ENCODE data around the gene DTNB.

- TF ChIP-seq, protein P1, sequence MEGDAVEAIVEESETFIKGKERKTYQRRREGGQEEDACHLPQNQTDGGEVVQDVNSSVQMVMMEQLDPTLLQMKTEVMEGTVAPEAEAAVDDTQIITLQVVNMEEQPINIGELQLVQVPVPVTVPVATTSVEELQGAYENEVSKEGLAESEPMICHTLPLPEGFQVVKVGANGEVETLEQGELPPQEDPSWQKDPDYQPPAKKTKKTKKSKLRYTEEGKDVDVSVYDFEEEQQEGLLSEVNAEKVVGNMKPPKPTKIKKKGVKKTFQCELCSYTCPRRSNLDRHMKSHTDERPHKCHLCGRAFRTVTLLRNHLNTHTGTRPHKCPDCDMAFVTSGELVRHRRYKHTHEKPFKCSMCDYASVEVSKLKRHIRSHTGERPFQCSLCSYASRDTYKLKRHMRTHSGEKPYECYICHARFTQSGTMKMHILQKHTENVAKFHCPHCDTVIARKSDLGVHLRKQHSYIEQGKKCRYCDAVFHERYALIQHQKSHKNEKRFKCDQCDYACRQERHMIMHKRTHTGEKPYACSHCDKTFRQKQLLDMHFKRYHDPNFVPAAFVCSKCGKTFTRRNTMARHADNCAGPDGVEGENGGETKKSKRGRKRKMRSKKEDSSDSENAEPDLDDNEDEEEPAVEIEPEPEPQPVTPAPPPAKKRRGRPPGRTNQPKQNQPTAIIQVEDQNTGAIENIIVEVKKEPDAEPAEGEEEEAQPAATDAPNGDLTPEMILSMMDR (IDR thresholded peaks at IDR 0.05; ENCODE audit: poor library complexity), result no peak
- no peak for TF ChIP-seq EZH2 (IDR thresholded peaks at IDR 0.05; ENCODE audit: borderline replicate concordance)
- no peak for TF ChIP-seq EZH2phosphoT487 (IDR thresholded peaks at IDR 0.05; ENCODE audit: low read depth, severe bottlenecking, unreplicated experiment)
Measured at GRCh38 chr2:25355270-25355669, 318.1 kb downstream of the DTNB start.
